K562 (cell line): ENCODE measurements around the gene COA3. TPM values are rescaled to one million over a fixed set of nuclear protein-coding genes. Genes with fewer than 3 reads are reported as not detected.

ENCODE experiments used
- ATF1 ChIP-seq, 2 experiments: fragments of 450-650 bp in 1 of 2; IDR thresholded peaks; 2 replicates each; pipeline ENCODE4 v1.6.1; 2016; ENCODE audit warnings: missing compliant biosample characterization in 1 of 2, missing genetic modification characterization in 1 of 2
- CBX3 ChIP-seq, 2 experiments: IDR thresholded peaks; 1 replicate in 1 of 2; 2 replicates in 1 of 2; pipeline ENCODE4 v1.6.1; 2012; ENCODE audit warnings: inconsistent platforms in 2 of 2, low read length in 2 of 2, borderline replicate concordance in 1 of 2, control low read depth in 1 of 2
- CREM ChIP-seq: IDR thresholded peaks from 2 replicates; pipeline ENCODE4 v1.6.1; 2014; ENCODE audit warnings: antibody characterized with exemption, low read depth
- CTBP1 ChIP-seq: fragments of 450-650 bp; IDR thresholded peaks from 2 replicates; pipeline ENCODE4 v1.6.1; 2016; ENCODE audit warnings: borderline replicate concordance
- HMBOX1 ChIP-seq: sonication (generic); IDR thresholded peaks from 2 replicates; pipeline ENCODE4 v1.6.1; 2016
- HMGXB4 ChIP-seq: sonication (generic); formaldehyde crosslinking; IDR thresholded peaks from 2 replicates; pipeline ENCODE4 v1.8.1; 2023; ENCODE audit warnings: mild to moderate bottlenecking, missing genetic modification reagents
- HNRNPK ChIP-seq: fragments of 200-400 bp; formaldehyde crosslinking; IDR thresholded peaks from one replicate; pipeline ENCODE4 v1.6.1; 2018; ENCODE audit warnings: mild to moderate bottlenecking, low read depth, low read length; ENCODE audit not compliant: poor library complexity, severe bottlenecking
- HOXB6 ChIP-seq: fragments of 250-450 bp; sonication (Bioruptor Pico); IDR thresholded peaks from 2 replicates; pipeline ENCODE4 v1.5.1; 2022; ENCODE audit warnings: mild to moderate bottlenecking, borderline replicate concordance
- IRF1 ChIP-seq: sonication (generic); formaldehyde crosslinking; IDR thresholded peaks from 2 replicates; pipeline ENCODE4 v1.8.0; 2022; ENCODE audit warnings: missing genetic modification reagents, mild to moderate bottlenecking, borderline replicate concordance
- MLX ChIP-seq, 2 experiments: fragments of 450-650 bp in 1 of 2; sonication (generic) in 1 of 2; formaldehyde crosslinking; conservative IDR thresholded peaks; 2 replicates each; pipeline versions ENCODE4 v1.4.0 to v1.8.1; 2020 to 2022; ENCODE audit warnings: mild to moderate bottlenecking in 1 of 2, missing genetic modification reagents in 1 of 2
- MTA3 ChIP-seq: fragments of 450-650 bp; formaldehyde crosslinking; IDR thresholded peaks from 2 replicates; pipeline ENCODE4 v1.6.1; 2017; ENCODE audit warnings: mild to moderate bottlenecking, borderline replicate concordance
- PHF20 ChIP-seq: fragments of 450-650 bp; IDR thresholded peaks from 2 replicates; pipeline ENCODE4 v1.6.1; 2018; ENCODE audit not compliant: partially characterized antibody
- POLR3G ChIP-seq: IDR thresholded peaks from 2 replicates; pipeline ENCODE4 v1.6.1; 2011; ENCODE audit not compliant: insufficient read length, insufficient replicate concordance; ENCODE audit errors: extremely low read depth
- RBM22 ChIP-seq: fragments of 200-400 bp; formaldehyde crosslinking; IDR thresholded peaks from 2 replicates; pipeline ENCODE4 v1.6.1; 2018; ENCODE audit warnings: low read length, low read depth; ENCODE audit not compliant: poor library complexity, severe bottlenecking
- TAF7 ChIP-seq: fragments of 450-650 bp; IDR thresholded peaks from 2 replicates; pipeline ENCODE4 v1.6.1; 2016; ENCODE audit warnings: missing genetic modification characterization, missing compliant biosample characterization
- ZFX ChIP-seq: sonication (generic); formaldehyde crosslinking; IDR thresholded peaks from 2 replicates; pipeline ENCODE4 v1.8.0; 2022; ENCODE audit warnings: mild to moderate bottlenecking, missing genetic modification reagents, moderate library complexity
- ZNF551 ChIP-seq: fragments of 250-450 bp; sonication (Bioruptor Pico); IDR thresholded peaks from 2 replicates; pipeline ENCODE4 v1.5.0; 2021; ENCODE audit warnings: mild to moderate bottlenecking, moderate library complexity
- ZNF764 ChIP-seq: fragments of 250-450 bp; sonication (Bioruptor Pico); IDR thresholded peaks from 2 replicates; pipeline ENCODE4 v1.4.0; 2020; ENCODE audit warnings: low read depth, mild to moderate bottlenecking, moderate library complexity
- polyA plus RNA-seq, 8 experiments: library from polyadenylated mRNA; depleted of rRNA in 4 of 8; stranded (reverse) in 5 of 8; unstranded in 3 of 8; fragments of >200 nt; fragmentation: Nextera tagmentation in 2 of 8; fragmentation: Illumina TruSeq in 1 of 8; extraction: Ambion mirVana in 2 of 8; extraction: Trizol in 1 of 8; gene quantifications; 2 replicates each; pipeline versions ENCODE4 v1.2.1 to v1.2.3, GENCODE V29; 2011 to 2014; ENCODE audit warnings: inconsistent platforms in 1 of 8, missing spikeins in 1 of 8
- total RNA-seq, 7 experiments: library from RNA; depleted of rRNA in 6 of 7; stranded (reverse); fragments of >200 nt in 6 of 7; fragmentation: Illumina TruSeq in 2 of 7; extraction: Trizol in 2 of 7; gene quantifications; 2 replicates each; pipeline versions ENCODE4 v1.2.1 to v1.2.3, GENCODE V29; 2011 to 2021; ENCODE audit warnings: low replicate concordance in 1 of 7

Gene COA3
- total and polyA plus RNA-seq, 9 of the 15 experiments (the other 6 are each of a cell fraction or from before 2014, with no cell fraction given): 49.6 to 153 (median 61.4) TPM

- peak; percentile 81; the same call in 1 of the 2 replicates for TF ChIP-seq HMGXB4 (CRISPR knock-in tag)
- peak in 1 of 2 experiments; percentile 78; a peak in 1 of 3 replicates for TF ChIP-seq CBX3 (IDR thresholded peaks at IDR 0.05; ENCODE audit: borderline replicate concordance in 1 of 2, low read length in 2 of 2)
- no peak for TF ChIP-seq HMBOX1
- TF ChIP-seq CTBP1: peak; percentile 73; the same call in 1 of the 2 replicates
- TF ChIP-seq ZNF764 (CRISPR knock-in tag): no peak
- TF ChIP-seq CREM: peak; percentile 81
- no peak for TF ChIP-seq ZNF551
- no peak for TF ChIP-seq HOXB6 (CRISPR knock-in tag)
- TF ChIP-seq POLR3G: no peak
- no peak for TF ChIP-seq IRF1
- peak; percentile 91 for TF ChIP-seq PHF20
- TF ChIP-seq ATF1 (CRISPR knock-in tag; IDR thresholded peaks at IDR 0.05): no peak
- TF ChIP-seq ATF1 (tag; IDR thresholded peaks at IDR 0.05): peak; percentile 72
- TF ChIP-seq TAF7 (tag): peak; percentile 55; the same call in 1 of the 2 replicates
- TF ChIP-seq ZFX (CRISPR knock-in tag): peak; percentile 87
- no peak for TF ChIP-seq RBM22
- TF ChIP-seq HNRNPK: no peak
- TF ChIP-seq MTA3: no peak; the same call in 1 of the 2 replicates
- TF ChIP-seq MLX (CRISPR knock-in tag; conservative IDR thresholded peaks at IDR 0.05): no peak
These were observed at the start of gene COA3, which contains the start of gene CNTD1 (continued) for GRCh38 chr17:42798383-42799380.
